ENCODE measurements around the gene FOXJ1.

Gene FOXJ1

GRCh38 chr17:76131051-76131691 lies 9.9 kb downstream of the FOXJ1 start:
- no peak for TF ChIP-seq GATA2 (IDR thresholded peaks at IDR 0.05; ENCODE audit: low read depth, low read length)
- no peak for TF ChIP-seq GATA3 (IDR thresholded peaks at IDR 0.05; ENCODE audit: low read depth, low read length)

GRCh38 chr17:76130473-76130872 lies 10.6 kb downstream of the FOXJ1 start:
- TF ChIP-seq GATA3 (IDR thresholded peaks at IDR 0.05; ENCODE audit: low read depth, low read length) (no peak), GATA2 (IDR thresholded peaks at IDR 0.05; ENCODE audit: low read depth, low read length) (no peak)

GRCh38 chr17:76125922-76126321 lies 15.1 kb downstream of the FOXJ1 start:
- TF ChIP-seq GATA3 (IDR thresholded peaks at IDR 0.05; ENCODE audit: low read depth, low read length) = no peak
- no peak for TF ChIP-seq GATA2 (IDR thresholded peaks at IDR 0.05; ENCODE audit: low read depth, low read length)

GRCh38 chr17:76125391-76125675 lies 15.7 kb downstream of the FOXJ1 start:
- TF ChIP-seq GATA3 (IDR thresholded peaks at IDR 0.05; ENCODE audit: low read depth, low read length) (no peak), GATA2 (IDR thresholded peaks at IDR 0.05; ENCODE audit: low read depth, low read length) (no peak)

GRCh38 chr17:76124582-76125390 lies 16.3 kb downstream of the FOXJ1 start:
- TF ChIP-seq GATA2 (IDR thresholded peaks at IDR 0.05; ENCODE audit: low read depth, low read length) (no peak), GATA3 (IDR thresholded peaks at IDR 0.05; ENCODE audit: low read depth, low read length) (no peak)

- no peak for TF ChIP-seq GATA3 (IDR thresholded peaks at IDR 0.05; ENCODE audit: low read depth, low read length)
- TF ChIP-seq GATA2 (IDR thresholded peaks at IDR 0.05; ENCODE audit: low read depth, low read length) = no peak
Observed at GRCh38 chr17:76123749-76124581, 17.1 kb downstream of the FOXJ1 start.

- no peak for TF ChIP-seq GATA3 (IDR thresholded peaks at IDR 0.05; ENCODE audit: low read depth, low read length)
- no peak for TF ChIP-seq GATA2 (IDR thresholded peaks at IDR 0.05; ENCODE audit: low read depth, low read length)
Observed at GRCh38 chr17:76123191-76123499, 17.9 kb downstream of the FOXJ1 start.

GRCh38 chr17:76122431-76123190 lies 18.4 kb downstream of the FOXJ1 start:
- TF ChIP-seq GATA2 (IDR thresholded peaks at IDR 0.05; ENCODE audit: low read depth, low read length) (no peak), GATA3 (IDR thresholded peaks at IDR 0.05; ENCODE audit: low read depth, low read length) (no peak)

GRCh38 chr17:76121932-76122430 lies 19.1 kb downstream of the FOXJ1 start:
- TF ChIP-seq GATA3 (IDR thresholded peaks at IDR 0.05; ENCODE audit: low read depth, low read length) (no peak), GATA2 (IDR thresholded peaks at IDR 0.05; ENCODE audit: low read depth, low read length) (no peak)

- TF ChIP-seq GATA2 (IDR thresholded peaks at IDR 0.05; ENCODE audit: low read depth, low read length) (no peak), GATA3 (IDR thresholded peaks at IDR 0.05; ENCODE audit: low read depth, low read length) (no peak)
Observed at GRCh38 chr17:76120658-76121008, 20.4 kb downstream of the FOXJ1 start.

- TF ChIP-seq GATA2 (IDR thresholded peaks at IDR 0.05; ENCODE audit: low read depth, low read length) (no peak), GATA3 (IDR thresholded peaks at IDR 0.05; ENCODE audit: low read depth, low read length) (no peak)
Observed at GRCh38 chr17:76119409-76120371, 21.4 kb downstream of the FOXJ1 start.

GRCh38 chr17:76115138-76115754 lies 25.8 kb downstream of the FOXJ1 start:
- TF ChIP-seq GATA2 (IDR thresholded peaks at IDR 0.05; ENCODE audit: low read depth, low read length) (no peak), GATA3 (IDR thresholded peaks at IDR 0.05; ENCODE audit: low read depth, low read length) (no peak)

Data from SH-SY5Y (cell line).